Posterior cingulate gyrus (tissue), 11 donors: Measurements from ENCODE around the gene NBPF15.
"Not testable (repeated sequence)": the region's sequence is repeated elsewhere in the genome, so short reads cannot be mapped to it uniquely, and the experiment has no call there.

Experiments
- DNase-seq, 10 donors: peaks; one replicate each; pipeline versions ENCODE4 v3.0.0 to v3.0.0-alpha.2; 2020 to 2021; ENCODE audit warnings: mixed read lengths in 3 of 10
- intact Hi-C: fragments of 100-400 bp; cut with DNase I; formaldehyde crosslinking; loops from one replicate; pipeline ENCODE4 v1.15.1; 2023

NBPF15 gene

GRCh38 chr1:144371651-144372050 lies 89.8 kb downstream of the NBPF15 start:
- intact Hi-C loops, DNase-seq: not testable (repeated sequence)
